ENCODE measurements around the gene CDKN2C. TPM values are rescaled to one million over a fixed set of nuclear protein-coding genes. Genes with fewer than 3 reads are reported as not detected.
"Not testable (repeated sequence)": the region's sequence is repeated elsewhere in the genome, so short reads cannot be mapped to it uniquely, and the experiment has no call there.

The CDKN2C gene
- total RNA-seq, 1 experiment from 2014 or later: 49.2 TPM

DNA sequence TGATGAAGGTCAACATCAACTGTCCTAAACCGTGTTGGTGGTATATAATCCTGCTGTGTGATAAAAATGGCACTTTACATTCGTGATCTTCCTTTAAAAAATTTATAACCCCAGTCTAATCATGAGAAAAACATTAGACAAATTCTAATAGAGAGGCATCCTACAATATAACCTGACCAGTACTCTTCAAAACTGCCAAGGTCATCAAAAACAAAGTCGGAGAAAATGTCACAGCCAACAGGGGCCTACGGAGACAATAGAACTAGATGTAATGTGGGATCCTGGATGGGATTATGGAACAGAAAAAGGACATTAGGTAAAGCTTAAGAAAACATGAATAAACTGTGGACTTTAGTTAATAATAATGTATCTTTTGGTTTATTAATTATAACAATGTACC lies 25.0 kb downstream of the CDKN2C start:
- Histone ChIP-seq H2AFZ (ENCODE audit: low read length) (no peak overlapping the region), H3K9me2 (replicated peaks; ENCODE audit: low read length) (no peaks in the 10 kb centered on the region), H3K9ac (ENCODE audit: low read length) (no peak overlapping the region), H3K27ac (ENCODE audit: low read length) (no peak overlapping the region), H3F3A (ENCODE audit: low read length, unreplicated experiment) (no peaks in the 10 kb centered on the region), H3K9me3 (ENCODE audit: low read length) (no peaks in the 10 kb centered on the region), H3K36me3 (ENCODE audit: low read depth, low read length) (no peaks in the 10 kb centered on the region), H3K4me1 (ENCODE audit: insufficient read depth, low read length) (no peaks in the 10 kb centered on the region), H4K20me1 (ENCODE audit: low read length) (no peaks in the 10 kb centered on the region), H3K79me2 (ENCODE audit: low read length) (no peaks in the 10 kb centered on the region), H3K4me2 (ENCODE audit: low read length) (no peak overlapping the region), H3K27me3 (ENCODE audit: low read length) (no peaks in the 10 kb centered on the region), H3K4me3 (ENCODE audit: low read length) (no peak overlapping the region)
- no TSS peak for BruUV-seq (replicated peaks)
- ATAC-seq: no peak
- POLR2A ChIA-PET (ENCODE audit: unreplicated experiment): no interaction called here
- CTCF ChIA-PET: no interaction called here
- TF ChIP-seq, protein P1, sequence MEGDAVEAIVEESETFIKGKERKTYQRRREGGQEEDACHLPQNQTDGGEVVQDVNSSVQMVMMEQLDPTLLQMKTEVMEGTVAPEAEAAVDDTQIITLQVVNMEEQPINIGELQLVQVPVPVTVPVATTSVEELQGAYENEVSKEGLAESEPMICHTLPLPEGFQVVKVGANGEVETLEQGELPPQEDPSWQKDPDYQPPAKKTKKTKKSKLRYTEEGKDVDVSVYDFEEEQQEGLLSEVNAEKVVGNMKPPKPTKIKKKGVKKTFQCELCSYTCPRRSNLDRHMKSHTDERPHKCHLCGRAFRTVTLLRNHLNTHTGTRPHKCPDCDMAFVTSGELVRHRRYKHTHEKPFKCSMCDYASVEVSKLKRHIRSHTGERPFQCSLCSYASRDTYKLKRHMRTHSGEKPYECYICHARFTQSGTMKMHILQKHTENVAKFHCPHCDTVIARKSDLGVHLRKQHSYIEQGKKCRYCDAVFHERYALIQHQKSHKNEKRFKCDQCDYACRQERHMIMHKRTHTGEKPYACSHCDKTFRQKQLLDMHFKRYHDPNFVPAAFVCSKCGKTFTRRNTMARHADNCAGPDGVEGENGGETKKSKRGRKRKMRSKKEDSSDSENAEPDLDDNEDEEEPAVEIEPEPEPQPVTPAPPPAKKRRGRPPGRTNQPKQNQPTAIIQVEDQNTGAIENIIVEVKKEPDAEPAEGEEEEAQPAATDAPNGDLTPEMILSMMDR (conservative IDR thresholded peaks at IDR 0.05; ENCODE audit: low read depth, low read length): no peak
- TF ChIP-seq EZH2 (IDR thresholded peaks at IDR 0.05; ENCODE audit: low read length, unreplicated experiment) (no peak), EZH2phosphoT487 (IDR thresholded peaks at IDR 0.05; ENCODE audit: borderline replicate concordance, low read length) (no peak)
- intact Hi-C loops (cut with micrococcal nuclease): no loop called here
- no peak for DNase-seq

GRCh38 chr1:50995651-50996050 lies 25.6 kb downstream of the CDKN2C start:
- Histone ChIP-seq H3K9me3 (ENCODE audit: low read length) (no peaks in the 10 kb centered on the region), H3K4me3 (ENCODE audit: low read length) (no peak overlapping the region), H3F3A (ENCODE audit: low read length, unreplicated experiment) (no peaks in the 10 kb centered on the region), H3K9me2 (replicated peaks; ENCODE audit: low read length) (no peaks in the 10 kb centered on the region), H3K36me3 (ENCODE audit: low read depth, low read length) (no peaks in the 10 kb centered on the region), H3K27me3 (ENCODE audit: low read length) (no peaks in the 10 kb centered on the region), H3K9ac (ENCODE audit: low read length) (no peak overlapping the region), H4K20me1 (ENCODE audit: low read length) (no peaks in the 10 kb centered on the region), H3K4me2 (ENCODE audit: low read length) (no peak overlapping the region), H3K79me2 (ENCODE audit: low read length) (no peaks in the 10 kb centered on the region), H3K27ac (ENCODE audit: low read length) (no peak overlapping the region), H3K4me1 (ENCODE audit: insufficient read depth, low read length) (no peaks in the 10 kb centered on the region), H2AFZ (ENCODE audit: low read length) (no peak overlapping the region)
- no peak for DNase-seq
- ChIA-PET POLR2A (ENCODE audit: unreplicated experiment) (no interaction called here), CTCF (no interaction called here)
- intact Hi-C loops (cut with micrococcal nuclease): no loop called here
- no peak for ATAC-seq
- no peak for TF ChIP-seq EZH2phosphoT487 (IDR thresholded peaks at IDR 0.05; ENCODE audit: borderline replicate concordance, low read length)
- TF ChIP-seq, protein P1 (conservative IDR thresholded peaks at IDR 0.05; ENCODE audit: low read depth, low read length): no peak
- TF ChIP-seq EZH2 (IDR thresholded peaks at IDR 0.05; ENCODE audit: low read length, unreplicated experiment): no peak
- no TSS peak for BruUV-seq (replicated peaks)

DNA sequence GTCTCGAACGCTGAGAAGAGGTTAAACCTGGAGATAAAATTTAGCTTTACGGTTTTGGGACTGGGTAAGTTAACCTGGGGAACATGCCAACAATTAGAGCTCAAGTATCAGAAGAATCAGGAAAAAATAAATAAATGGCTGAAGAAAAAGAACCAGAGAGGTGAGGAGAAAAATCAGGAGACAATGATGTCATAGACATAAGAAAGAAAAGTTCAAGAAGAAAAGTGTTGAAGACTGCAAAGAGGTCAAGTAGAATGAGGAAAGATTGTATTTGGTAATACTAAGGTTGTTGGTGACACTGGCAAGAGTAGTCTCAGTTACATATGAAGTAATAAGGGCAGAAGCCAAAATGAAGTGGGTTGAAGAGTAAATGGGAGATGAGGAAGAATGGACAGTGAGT lies 26.0 kb downstream of the CDKN2C start:
- no peaks in the 10 kb centered on the region for H3K79me2 ChIP-seq (ENCODE audit: low read length)
- H3K36me3 ChIP-seq (ENCODE audit: low read depth, low read length): no peaks in the 10 kb centered on the region
- TF ChIP-seq, protein P1 (conservative IDR thresholded peaks at IDR 0.05; ENCODE audit: low read depth, low read length): no peak
- TF ChIP-seq EZH2 (IDR thresholded peaks at IDR 0.05; ENCODE audit: low read length, unreplicated experiment) (no peak), EZH2phosphoT487 (IDR thresholded peaks at IDR 0.05; ENCODE audit: borderline replicate concordance, low read length) (no peak)
- no TSS peak for BruUV-seq (replicated peaks)
- no peak overlapping the region for H3K27ac ChIP-seq (ENCODE audit: low read length)
- H3K9ac ChIP-seq (ENCODE audit: low read length): no peak overlapping the region
- CTCF ChIA-PET: no interaction called here
- no peak overlapping the region for H3K4me3 ChIP-seq (ENCODE audit: low read length)
- H3K9me2 ChIP-seq (replicated peaks; ENCODE audit: low read length): no peaks in the 10 kb centered on the region
- intact Hi-C loops (cut with micrococcal nuclease): no loop called here
- H3K4me2 ChIP-seq (ENCODE audit: low read length): no peak overlapping the region
- no peaks in the 10 kb centered on the region for H3K4me1 ChIP-seq (ENCODE audit: insufficient read depth, low read length)
- no peak for ATAC-seq
- DNase-seq: no peak
- no peaks in the 10 kb centered on the region for H3K27me3 ChIP-seq (ENCODE audit: low read length)
- no peaks in the 10 kb centered on the region for H4K20me1 ChIP-seq (ENCODE audit: low read length)
- POLR2A ChIA-PET (ENCODE audit: unreplicated experiment): no interaction called here
- H2AFZ ChIP-seq (ENCODE audit: low read length): no peak overlapping the region
- H3F3A ChIP-seq (ENCODE audit: low read length, unreplicated experiment): no peaks in the 10 kb centered on the region
- no peaks in the 10 kb centered on the region for H3K9me3 ChIP-seq (ENCODE audit: low read length)

- H3K27ac ChIP-seq (ENCODE audit: low read length); H4K20me1 ChIP-seq (ENCODE audit: low read length); POLR2A ChIA-PET (ENCODE audit: unreplicated experiment); BruUV-seq (replicated peaks); ATAC-seq; intact Hi-C loops (cut with micrococcal nuclease); H3K27me3 ChIP-seq (ENCODE audit: low read length); H3K36me3 ChIP-seq (ENCODE audit: low read depth, low read length); DNase-seq; CTCF ChIA-PET; H3F3A ChIP-seq (ENCODE audit: low read length, unreplicated experiment); H3K4me1 ChIP-seq (ENCODE audit: insufficient read depth, low read length); H3K4me3 ChIP-seq (ENCODE audit: low read length); H3K4me2 ChIP-seq (ENCODE audit: low read length); H2AFZ ChIP-seq (ENCODE audit: low read length); H3K79me2 ChIP-seq (ENCODE audit: low read length); H3K9me3 ChIP-seq (ENCODE audit: low read length); H3K9me2 ChIP-seq (replicated peaks; ENCODE audit: low read length); H3K9ac ChIP-seq (ENCODE audit: low read length): not testable (repeated sequence)
Observed at GRCh38 chr1:50999375-50999774, 29.3 kb downstream of the CDKN2C start.
